Thoracic aorta (tissue), 2 donors: Measurements from ENCODE around the gene SMAD9. TPM values are rescaled to one million over a fixed set of nuclear protein-coding genes. Genes with fewer than 3 reads are reported as not detected.

Experiments
- ATAC-seq: fragments of 150-250 bp; one replicate; pipeline ENCODE4 v1.8.0; 2017; ENCODE audit warnings: low read depth; ENCODE audit not compliant: insufficient number of reproducible peaks, low FRiP score
- DNase-seq: peaks from one replicate; pipeline ENCODE4 v3.0.0-alpha.2; 2020; ENCODE audit warnings: low spot score
- H3K27ac ChIP-seq, 2 donors: fragments of 200-600 bp; sonication (generic); 1 replicate in 1 of 2; 2 replicates in 1 of 2; pipeline ENCODE4 v1.5.1; 2016; ENCODE audit warnings: mild to moderate bottlenecking in 2 of 2, moderate library complexity in 2 of 2
- H3K27me3 ChIP-seq: fragments of 200-600 bp; sonication (generic); replicated peaks from 2 replicates; pipeline ENCODE4 v1.6.0; 2016; ENCODE audit warnings: mild to moderate bottlenecking; ENCODE audit not compliant: insufficient read depth
- H3K36me3 ChIP-seq: fragments of 200-600 bp; sonication (generic); one replicate; pipeline ENCODE4 v1.5.1; 2016
- H3K4me1 ChIP-seq, 2 donors: fragments of 200-600 bp; sonication (generic); 1 replicate in 1 of 2; 2 replicates in 1 of 2; pipeline versions ENCODE4 v1.5.1 to v1.6.0; 2016; ENCODE audit warnings: low read depth in 2 of 2, mild to moderate bottlenecking in 1 of 2; ENCODE audit not compliant: control insufficient read depth in 1 of 2
- H3K4me3 ChIP-seq: fragments of 200-600 bp; sonication (generic); 2 replicates; pipeline ENCODE4 v1.5.1; 2016; ENCODE audit warnings: mild to moderate bottlenecking
- H3K9me3 ChIP-seq: fragments of 200-600 bp; sonication (generic); 2 replicates; pipeline ENCODE4 v1.5.1; 2016
- total RNA-seq, 2 donors: library from RNA; depleted of rRNA; stranded (reverse); fragments of >200 nt; gene quantifications; one replicate each; pipeline versions ENCODE4 v1.1.0 to v1.2.3, GENCODE V29; 2016
- TF ChIP-seq, protein P1 (sequence below): fragments of 200-600 bp; sonication (generic); IDR thresholded peaks from one replicate; pipeline ENCODE4 v1.5.1; 2019; ENCODE audit warnings: antibody characterized with exemption

Gene SMAD9
- total RNA-seq, 2 donors from 2014 or later = 34.9 to 36.6 TPM

DNA sequence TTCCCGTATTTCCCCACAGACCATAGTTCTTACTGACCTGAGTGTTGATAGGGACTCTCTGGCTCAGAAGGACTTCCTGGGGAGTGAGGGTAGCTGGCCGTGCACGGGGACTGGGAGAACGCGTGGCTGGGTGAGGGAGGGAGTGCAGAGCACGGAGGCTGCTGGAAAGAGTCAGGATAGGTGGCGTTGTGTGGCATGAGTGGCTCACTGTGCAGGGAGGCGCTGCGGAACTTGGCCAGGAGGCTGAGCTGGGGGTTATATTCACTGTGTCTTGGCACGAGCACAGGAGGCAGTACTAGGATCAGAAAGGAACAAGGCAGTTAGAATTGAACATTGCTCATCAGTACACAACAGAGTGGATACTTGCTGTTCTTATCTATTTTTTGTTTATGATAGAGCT lies 47.4 kb downstream of the SMAD9 start:
- ATAC-seq (no peak), DNase-seq (no peak)
- peaks cover 22% of the 10 kb centered on the region for H3K36me3 ChIP-seq

DNA sequence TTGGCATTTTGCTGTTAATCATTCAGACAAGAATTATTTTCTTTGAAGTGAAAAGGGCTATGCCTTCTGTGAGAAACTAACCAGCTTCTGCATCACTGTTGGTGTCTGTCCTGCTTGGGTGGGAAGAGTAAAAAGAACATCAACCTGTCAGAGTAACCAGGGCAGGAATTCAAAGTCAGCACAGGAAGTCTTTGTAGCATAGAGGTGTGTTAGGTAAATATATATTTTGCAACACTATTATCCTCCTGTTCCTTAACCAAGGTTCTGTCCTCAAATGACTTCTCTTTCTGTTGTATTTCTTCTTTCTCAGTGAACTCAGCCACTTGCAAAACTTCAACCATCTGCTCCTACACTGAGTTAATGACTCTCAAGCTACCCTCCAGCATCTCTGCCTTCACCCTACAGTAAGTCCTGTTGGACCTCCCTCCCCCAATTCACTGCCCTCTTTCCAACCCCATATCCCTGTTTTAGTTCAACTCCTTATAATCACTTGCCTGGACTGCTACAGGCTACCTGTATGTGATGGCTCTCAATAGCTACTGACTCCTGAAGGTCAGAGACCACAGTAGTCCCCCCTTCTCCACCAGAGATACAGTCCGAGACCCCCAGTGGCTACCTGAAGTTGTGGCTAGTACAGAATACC lies 49.9 kb downstream of the SMAD9 start:
- Histone ChIP-seq H3K4me1 (no peaks in the 10 kb centered on the region), H3K36me3 (peaks cover 33% of the 10 kb centered on the region), H3K4me3 (no peak overlapping the region), H3K27me3 (no peaks in the 10 kb centered on the region), H3K27ac (no peak overlapping the region), H3K9me3 (no peaks in the 10 kb centered on the region)
- ATAC-seq (no peak), DNase-seq (no peak)
- TF ChIP-seq, protein P1, sequence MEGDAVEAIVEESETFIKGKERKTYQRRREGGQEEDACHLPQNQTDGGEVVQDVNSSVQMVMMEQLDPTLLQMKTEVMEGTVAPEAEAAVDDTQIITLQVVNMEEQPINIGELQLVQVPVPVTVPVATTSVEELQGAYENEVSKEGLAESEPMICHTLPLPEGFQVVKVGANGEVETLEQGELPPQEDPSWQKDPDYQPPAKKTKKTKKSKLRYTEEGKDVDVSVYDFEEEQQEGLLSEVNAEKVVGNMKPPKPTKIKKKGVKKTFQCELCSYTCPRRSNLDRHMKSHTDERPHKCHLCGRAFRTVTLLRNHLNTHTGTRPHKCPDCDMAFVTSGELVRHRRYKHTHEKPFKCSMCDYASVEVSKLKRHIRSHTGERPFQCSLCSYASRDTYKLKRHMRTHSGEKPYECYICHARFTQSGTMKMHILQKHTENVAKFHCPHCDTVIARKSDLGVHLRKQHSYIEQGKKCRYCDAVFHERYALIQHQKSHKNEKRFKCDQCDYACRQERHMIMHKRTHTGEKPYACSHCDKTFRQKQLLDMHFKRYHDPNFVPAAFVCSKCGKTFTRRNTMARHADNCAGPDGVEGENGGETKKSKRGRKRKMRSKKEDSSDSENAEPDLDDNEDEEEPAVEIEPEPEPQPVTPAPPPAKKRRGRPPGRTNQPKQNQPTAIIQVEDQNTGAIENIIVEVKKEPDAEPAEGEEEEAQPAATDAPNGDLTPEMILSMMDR = no peak

More for the DNA sequence above, 47.4 kb downstream of the SMAD9 start:
- TF ChIP-seq, protein P1 = no peak
- Histone ChIP-seq H3K9me3 (no peaks in the 10 kb centered on the region), H3K27ac (no peak overlapping the region), H3K4me3 (no peak overlapping the region), H3K27me3 (no peaks in the 10 kb centered on the region), H3K4me1 (no peaks in the 10 kb centered on the region)

DNA sequence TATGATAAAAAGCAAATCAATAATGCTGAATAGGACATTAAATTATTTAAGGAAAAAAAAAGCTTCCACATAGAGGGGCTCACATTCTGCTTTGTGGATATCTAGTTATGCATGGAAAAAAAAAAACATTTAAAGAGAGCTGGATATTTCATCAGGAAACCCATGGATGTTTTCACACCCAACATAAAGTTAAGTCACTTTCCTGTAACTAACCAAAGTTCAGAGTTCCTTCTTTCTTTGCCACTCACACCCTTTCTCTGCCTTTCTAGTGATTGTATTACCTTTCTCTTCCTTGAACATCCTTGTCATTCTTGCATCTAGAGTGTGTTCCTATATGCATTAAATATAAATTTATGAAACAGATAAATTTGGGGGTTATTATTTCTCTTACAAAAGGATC lies 53.8 kb downstream of the SMAD9 start:
- no peaks in the 10 kb centered on the region for H3K27me3 ChIP-seq
- ATAC-seq (no peak), DNase-seq (no peak)
- no peak overlapping the region for H3K27ac ChIP-seq
- H3K9me3 ChIP-seq = no peaks in the 10 kb centered on the region
- TF ChIP-seq, protein P1 = no peak
- peaks cover 2 to 7% of the 10 kb centered on the region in 2 donors for H3K4me1 ChIP-seq
- peaks cover 22% of the 10 kb centered on the region for H3K36me3 ChIP-seq
- H3K4me3 ChIP-seq = no peak overlapping the region

DNA sequence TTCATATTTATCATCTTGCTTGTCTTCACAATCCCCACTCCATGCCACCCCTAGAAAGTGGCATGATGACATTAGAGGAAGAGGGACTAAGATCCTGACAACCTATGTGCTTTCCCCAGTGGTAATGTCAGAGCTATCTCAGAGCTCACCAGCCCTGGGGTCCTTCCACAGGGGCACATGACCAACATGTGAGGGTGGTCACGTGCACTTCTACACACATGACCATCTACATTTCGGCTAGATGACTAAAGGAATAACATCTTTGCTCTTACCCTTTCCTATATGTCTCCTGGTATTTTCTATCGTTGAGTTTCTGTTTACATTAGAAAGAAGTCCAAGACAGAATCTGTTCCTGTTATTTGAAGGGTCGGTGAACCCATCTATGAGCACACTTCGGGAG lies 54.8 kb downstream of the SMAD9 start:
- TF ChIP-seq, protein P1 = no peak
- Histone ChIP-seq H3K36me3 (peaks cover 17% of the 10 kb centered on the region), H3K4me1 (peaks cover 2 to 7% of the 10 kb centered on the region in 2 donors), H3K27me3 (no peaks in the 10 kb centered on the region), H3K9me3 (no peaks in the 10 kb centered on the region), H3K27ac (no peak overlapping the region), H3K4me3 (no peak overlapping the region)
- no peak for DNase-seq
- ATAC-seq = no peak

DNA sequence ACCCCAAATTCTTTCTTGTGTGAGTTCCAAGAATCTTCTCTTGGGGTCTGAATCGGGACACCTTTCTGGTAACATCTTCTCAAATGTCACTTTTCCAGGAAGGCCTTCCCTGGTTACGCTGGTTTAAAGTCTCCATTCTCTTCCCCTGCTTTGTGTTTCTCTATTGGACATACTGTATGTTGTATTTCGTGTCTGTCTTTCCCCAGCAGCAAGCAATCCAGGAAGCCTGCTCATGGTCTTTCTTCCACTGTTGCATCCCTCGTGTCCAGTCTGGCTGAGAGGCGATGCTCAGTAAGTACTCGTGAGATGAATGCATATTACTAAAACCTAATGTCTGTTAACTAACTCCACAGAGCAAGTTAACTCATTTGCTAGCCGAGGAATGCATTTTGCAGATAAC lies 57.3 kb downstream of the SMAD9 start:
- ATAC-seq (no peak), DNase-seq (no peak)
- TF ChIP-seq, protein P1 = no peak
- peaks cover 20% of the 10 kb centered on the region for H3K36me3 ChIP-seq
- H3K27me3 ChIP-seq = no peaks in the 10 kb centered on the region
- no peaks in the 10 kb centered on the region for H3K9me3 ChIP-seq
- H3K4me1 ChIP-seq = peaks cover 2 to 7% of the 10 kb centered on the region in 2 donors
- H3K4me3 ChIP-seq = no peak overlapping the region
- no peak overlapping the region for H3K27ac ChIP-seq
